Transverse colon (tissue), 3 donors: ENCODE results near the gene THEM4.

ENCODE experiments used
- CTCF ChIP-seq, 5 experiments: fragments of 200-600 bp in 3 of 5; fragments of 450-650 bp in 2 of 5; sonication (generic) in 3 of 5; IDR thresholded peaks; 1 replicate in 2 of 5; 2 replicates in 3 of 5; pipeline ENCODE4 v1.5.1; 2016 to 2017; ENCODE audit warnings: antibody characterized with exemption in 5 of 5, inconsistent platforms in 3 of 5, mild to moderate bottlenecking in 2 of 5, moderate library complexity in 1 of 5
- EP300 ChIP-seq: sonication (generic); formaldehyde crosslinking; IDR thresholded peaks from one replicate; pipeline ENCODE4 v1.6.1; 2017; ENCODE audit warnings: antibody characterized with exemption, low read depth
- POLR2A ChIP-seq: fragments of 450-650 bp; IDR thresholded peaks from one replicate; pipeline ENCODE4 v1.6.1; 2016; ENCODE audit warnings: antibody characterized with exemption, mild to moderate bottlenecking, moderate library complexity

GRCh38 chr1:151841141-151841540 lies 68.2 kb downstream of the THEM4 start:
- TF ChIP-seq CTCF (IDR thresholded peaks at IDR 0.05): no peak
- no peak for TF ChIP-seq POLR2A
- no peak for TF ChIP-seq EP300
